HG03460 (cell line): ENCODE results near the gene SALL1.

Experiments
- ATAC-seq: cut with Tn5 transposase; IDR thresholded peaks from one replicate; pipeline ENCODE4 v1.9.1; 2021; ENCODE audit not compliant: unreplicated experiment

Gene SALL1

DNA sequence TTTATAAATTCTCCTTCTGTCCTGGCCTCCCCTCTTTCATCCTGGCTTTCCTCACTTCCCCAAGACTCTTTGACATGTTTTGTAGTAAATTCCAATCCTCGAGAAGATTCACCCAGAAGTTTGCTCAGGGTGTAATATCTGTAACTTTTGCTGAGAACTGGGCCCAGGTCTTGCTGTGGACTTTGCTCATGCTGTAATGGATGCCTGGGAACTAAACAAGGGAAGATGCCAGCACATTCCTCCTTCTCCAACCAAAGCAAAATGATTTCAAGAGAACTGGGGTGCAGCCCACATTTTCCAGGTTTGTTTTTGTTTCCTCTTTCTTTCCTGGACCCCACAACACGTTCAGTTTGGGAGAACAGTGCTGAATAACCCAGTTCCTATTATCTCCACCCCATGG lies 6.6 kb upstream of the SALL1 start:
- ATAC-seq: no peak

DNA sequence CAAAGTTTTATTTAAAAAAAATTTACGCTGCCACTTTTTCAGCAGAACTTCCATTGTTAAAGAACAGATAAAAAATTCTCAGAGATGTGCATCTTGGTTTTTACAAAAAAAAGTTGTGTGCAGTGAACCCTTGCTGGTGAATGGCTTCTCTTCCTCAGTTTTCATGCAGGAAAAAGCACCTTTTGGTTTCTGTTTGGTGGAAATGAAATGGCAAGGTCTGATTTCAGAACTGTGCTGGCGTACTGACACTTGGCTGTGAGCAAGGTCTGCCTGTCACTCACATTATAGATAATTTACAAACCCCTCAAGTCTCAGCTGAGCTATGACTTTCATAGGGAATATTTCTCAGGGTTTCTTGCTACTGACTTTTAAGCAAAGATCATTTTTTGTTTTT lies 5.7 kb upstream of the SALL1 start:
- ATAC-seq: no peak

DNA sequence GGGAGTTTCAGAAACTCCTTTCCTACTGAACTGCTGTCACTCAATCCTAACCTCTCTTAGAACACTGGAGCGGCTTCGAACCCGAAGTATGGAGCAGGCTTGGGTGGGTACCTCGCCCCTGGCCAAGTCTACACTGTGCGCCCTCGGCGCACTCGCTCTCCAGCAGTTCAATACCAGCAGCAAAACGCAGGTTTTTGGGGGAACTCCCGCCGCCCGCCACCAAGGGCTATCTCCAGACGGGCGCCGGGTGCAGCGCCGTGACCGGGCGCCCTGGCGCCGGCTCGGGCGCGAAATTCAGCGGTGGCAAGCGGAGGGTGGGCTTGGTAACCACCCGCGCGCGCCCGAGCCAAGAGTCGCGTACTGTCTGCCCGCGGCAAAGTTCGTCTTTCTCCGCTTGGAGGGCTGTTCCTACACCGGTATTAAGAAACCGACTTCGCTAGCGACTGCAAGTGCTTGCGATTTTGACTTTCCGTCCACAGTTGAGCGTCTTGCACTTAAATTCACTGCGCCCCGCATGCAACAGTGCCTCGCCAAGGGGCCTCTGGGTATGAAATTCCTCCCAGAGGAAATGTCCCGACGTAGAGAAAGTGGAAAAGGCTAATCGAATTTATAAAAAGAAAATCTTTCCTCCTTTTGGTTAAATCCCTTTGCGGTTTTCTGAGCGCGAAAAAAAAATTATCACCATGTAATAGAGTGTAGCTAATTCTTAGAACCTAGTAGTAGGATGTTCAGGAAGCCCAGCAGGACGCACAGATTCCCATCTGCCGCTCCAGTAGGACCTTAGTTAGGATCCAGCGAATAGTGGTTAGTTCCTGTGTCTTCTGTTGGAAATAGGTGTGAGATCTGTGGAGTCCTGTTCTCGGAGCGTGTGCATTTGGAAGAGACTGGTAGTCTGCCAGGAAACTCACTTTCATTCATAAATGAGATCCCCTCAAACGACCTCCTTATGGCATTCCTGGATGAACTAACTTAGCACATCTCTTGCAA lies 5.0 kb upstream of the SALL1 start:
- ATAC-seq: no peak

DNA sequence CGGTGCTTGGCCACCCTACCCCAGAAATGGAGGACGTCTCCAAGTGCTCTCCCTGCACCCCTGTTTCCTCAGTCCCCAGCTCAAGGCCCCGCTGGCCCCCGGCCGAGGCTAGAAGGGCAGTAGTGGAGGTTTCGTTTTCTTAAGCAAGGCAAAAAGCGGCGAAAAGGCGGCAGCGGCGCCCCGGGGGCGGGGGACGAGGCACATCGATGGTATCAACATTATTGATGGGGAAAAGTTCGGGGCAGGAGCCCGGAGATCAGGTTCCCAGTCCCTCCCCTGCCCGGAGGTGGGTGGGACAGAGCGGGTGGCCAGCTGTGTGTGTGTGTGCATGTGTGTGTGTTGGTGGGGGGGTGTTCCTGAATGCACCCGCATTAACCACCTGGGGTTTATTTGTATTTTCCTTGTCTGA lies 4.1 kb upstream of the SALL1 start:
- ATAC-seq: no peak

DNA sequence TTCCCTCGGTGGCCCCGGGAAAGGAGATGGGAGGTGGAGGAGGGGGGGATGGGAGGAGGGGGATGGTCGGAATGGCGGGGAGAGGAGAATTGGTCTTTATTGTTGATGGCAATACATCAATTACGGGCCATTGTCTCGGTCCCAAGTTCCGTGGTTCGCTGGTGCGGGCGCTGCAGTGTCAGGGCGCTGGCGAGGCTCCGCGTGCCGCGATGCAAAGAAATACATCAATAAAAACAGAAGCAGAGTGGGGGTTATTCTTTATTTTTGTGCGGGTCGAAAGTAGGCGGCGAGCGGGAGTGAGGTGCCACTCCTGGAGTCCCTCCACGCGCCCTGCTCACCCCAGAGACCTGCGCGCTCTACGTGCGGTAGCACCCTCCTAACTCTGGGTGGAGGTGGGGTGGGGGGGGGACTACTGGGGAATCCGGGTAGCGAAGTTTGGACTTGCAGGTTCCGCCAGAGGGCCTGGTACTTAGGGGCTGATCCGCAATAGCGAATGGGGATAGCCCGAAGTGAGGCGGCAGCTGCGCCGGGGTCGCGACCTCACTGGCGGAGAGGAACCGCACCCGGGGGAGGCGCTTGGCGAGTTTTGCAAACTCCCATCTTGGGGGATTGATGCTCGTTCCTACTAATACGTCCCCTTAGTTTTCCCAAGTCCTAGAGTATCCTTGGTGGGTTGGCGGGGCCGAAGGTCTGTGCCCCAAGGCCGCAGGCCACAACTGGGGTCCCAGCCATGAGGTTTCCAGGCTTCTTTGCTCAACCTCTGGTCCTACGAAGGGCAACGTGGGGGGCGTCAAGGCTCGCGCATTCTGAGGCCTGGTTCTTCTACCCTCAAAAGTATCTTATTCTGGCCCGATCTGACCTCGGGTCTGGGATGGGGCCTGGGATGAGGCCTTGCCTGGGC lies 3.5 kb upstream of the SALL1 start:
- no peak for ATAC-seq

DNA sequence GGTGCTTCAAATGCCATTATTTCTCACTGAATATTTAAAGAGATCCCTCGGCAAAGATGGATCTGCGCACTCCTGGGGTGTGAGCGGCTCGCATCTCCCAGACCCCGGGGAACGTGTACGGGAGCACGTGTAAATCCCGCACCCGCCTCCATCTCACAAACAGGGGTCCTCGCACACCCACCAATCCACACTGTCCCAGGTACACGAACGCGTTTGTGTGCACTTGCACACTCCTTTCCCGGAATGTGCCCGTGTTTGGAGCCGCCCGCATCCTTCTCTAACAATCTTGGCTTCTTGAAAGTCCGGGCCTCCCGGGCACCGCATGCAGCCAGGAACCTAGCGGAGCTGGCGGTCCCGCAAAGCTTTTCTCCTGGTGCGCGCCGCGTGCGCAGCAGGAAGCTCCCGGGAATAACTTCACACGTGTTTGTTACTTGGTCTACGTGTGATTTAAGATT lies 2.5 kb upstream of the SALL1 start:
- no peak for ATAC-seq

DNA sequence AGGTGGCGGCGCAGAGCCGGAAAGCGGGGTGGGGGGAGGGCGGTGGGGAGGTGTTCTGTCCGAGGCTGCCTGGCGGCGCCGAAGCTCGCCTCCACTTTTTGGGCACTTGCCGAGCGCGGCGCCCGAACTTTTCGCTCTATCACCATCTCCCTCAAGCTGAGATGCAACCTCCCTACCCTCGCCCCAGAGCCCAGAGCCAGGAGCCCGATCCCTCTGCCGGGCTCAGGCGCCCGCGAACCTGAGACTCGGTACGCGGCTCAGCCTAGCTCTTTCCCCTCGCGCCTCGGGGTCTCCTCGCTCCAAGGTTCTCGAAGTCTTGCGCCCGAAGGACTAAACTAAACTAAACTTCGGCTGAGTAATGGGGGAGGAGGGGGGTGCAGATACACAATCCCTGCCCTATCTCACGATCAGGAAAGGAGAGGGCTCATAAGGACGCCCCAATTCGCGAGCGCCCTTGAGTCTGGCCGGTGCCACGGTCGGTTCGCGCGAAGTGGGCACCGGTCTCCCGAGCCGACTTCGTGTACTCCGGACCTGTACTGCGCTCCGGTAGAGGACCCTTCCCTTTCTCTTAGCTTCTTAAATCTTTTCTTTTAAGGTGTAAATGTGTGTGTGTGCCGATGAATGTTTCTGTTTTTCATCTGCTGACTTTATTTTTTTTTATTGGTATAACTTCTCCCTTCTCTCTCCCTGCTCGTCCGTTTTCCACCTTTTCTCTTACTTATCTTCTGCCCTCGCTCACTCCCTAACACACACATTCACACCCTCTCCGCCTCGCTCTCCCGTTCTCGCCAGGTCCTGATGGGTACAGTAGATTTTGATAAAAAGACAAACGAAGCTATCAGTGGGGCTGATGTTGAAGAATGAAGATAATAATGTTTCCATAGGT lies 1.9 kb upstream of the SALL1 start:
- no peak for ATAC-seq

DNA sequence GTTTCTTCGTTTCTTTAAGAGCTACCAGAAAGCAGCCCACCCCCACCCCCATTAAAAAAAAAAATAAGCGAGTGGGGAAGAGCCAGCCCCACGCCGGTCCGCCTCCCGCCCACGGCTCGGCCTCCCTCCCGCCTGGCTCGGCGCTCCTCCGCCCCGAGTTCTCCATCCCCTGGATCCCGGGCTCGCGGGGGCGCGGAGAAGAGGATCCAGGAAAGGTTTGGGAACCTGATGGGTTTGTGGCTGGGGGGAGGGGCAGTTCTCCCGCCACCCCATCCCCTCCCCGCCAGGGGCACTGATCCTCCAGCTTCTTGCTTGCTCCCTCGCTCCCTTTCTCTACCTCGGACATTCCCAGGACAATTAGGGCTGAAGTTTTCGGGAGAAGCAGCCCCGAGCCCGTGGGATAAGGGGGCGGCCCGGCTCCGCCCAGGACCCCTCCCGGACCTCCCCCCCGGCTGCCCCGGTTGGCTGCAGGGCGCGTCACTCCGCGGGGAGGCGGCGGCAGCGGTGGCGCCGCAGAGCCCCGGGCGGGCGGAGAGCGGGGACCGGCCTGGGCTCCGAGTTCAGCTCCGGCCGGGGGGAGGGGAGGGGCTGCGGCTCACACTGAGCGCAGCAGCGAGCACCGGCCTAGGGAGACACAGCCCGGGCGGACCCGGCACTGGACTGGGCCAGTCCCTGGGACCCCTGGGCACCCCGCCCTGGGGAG lies 1.0 kb upstream of the SALL1 start:
- ATAC-seq: no peak

DNA sequence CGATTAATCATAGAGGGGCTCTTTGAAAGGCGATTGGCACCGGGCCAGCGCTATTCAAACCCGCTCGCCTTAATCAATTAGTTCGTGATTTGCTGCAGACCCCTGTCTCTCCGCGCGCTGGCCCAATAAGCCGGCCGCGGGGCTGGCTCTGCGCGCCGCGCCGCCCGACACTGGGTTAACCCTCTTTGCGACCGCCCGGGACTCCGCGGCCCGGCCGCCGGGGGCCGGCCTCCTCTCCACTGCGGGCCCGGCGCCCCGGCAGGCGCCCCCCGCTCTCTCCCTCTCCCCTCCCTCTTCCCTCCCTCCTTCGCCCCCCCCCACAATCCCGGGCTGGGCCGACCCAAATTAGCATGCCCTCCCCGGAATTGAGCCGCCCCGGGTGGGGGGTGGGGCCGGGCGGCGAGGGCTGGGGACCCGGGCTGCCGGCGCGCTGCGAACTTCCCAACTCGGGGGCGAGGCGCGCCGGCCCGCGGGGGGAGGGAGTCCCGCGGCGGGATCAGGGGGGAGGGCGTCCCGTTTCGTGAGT lies 428 bp upstream of the SALL1 start:
- no peak for ATAC-seq

DNA sequence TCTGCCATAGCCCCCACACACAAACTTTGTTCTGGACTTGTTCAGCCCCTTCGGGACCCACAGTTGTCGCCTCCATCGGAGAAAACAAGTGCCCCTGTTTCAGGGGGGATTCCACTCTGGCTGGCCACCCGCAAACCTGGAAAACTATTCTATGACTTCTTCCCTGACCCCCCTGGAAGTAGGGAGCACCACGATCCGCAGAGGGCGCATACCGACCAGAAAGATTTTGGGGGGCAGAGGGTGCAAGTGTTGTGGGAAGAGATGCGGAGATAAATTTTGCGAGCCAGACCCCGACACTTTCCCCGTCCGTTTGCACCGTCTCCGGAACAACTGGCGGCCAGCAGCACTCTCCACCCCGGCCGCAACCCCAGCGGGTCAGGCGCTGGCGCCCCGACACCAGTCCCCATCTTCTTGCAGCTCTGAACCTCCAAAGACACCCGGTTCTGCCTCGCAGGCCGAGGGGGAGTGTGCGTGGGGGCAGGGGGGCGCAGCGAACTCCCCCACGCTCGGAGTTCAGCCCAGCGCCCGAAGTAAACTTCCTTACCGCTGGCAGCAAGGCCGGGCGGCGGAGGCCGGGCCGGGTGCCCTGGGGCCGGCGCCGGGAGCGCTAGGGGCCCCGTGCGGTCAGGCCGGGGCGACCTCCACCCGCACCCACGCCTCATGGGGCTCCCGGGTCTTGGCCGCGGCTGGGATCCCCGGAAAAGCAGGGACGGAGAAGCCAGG lies 744 bp downstream of the SALL1 start:
- ATAC-seq: no peak

DNA sequence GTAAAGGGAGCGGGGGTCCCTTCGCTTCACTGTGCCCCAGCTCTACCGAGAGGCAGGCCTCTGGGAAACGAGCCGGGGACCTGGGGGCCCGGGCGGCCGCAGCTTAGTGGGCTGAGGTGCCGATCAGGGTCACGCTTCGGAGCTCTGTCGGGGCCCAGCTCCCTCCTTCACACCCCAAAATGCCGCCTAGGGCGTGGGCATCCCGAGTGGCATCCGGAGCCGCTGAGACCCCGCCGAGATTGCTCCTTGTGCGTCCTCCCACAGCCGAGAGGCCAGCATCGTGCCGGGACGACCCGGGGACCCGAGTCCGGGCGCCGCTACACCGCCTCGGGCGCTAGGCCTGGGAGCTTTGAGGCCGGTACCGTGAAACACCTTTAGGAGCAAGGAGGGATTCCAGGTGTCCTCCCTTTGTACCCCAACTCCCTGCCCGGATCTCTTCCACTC lies 1.3 kb downstream of the SALL1 start:
- ATAC-seq: no peak

DNA sequence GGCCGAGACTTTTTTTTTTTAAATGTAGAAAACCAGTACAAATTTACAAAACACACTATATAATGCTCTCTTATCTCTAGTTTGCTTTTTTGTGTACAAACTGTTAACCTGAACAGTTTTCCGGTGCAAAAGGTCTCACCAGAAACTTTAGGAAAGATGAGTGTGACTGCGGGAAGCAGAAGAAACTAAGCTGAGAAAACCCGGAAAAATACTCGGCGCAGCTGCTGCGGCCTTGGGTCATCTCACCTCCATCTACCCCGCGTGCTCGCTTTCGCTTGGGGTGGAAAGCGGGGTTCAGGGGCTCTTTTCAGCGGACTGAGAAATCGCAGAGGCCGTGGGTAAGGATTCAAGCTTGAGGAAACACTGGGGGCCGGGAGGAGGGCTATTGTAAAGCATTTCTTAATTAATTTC lies 1.8 kb downstream of the SALL1 start:
- no peak for ATAC-seq

DNA sequence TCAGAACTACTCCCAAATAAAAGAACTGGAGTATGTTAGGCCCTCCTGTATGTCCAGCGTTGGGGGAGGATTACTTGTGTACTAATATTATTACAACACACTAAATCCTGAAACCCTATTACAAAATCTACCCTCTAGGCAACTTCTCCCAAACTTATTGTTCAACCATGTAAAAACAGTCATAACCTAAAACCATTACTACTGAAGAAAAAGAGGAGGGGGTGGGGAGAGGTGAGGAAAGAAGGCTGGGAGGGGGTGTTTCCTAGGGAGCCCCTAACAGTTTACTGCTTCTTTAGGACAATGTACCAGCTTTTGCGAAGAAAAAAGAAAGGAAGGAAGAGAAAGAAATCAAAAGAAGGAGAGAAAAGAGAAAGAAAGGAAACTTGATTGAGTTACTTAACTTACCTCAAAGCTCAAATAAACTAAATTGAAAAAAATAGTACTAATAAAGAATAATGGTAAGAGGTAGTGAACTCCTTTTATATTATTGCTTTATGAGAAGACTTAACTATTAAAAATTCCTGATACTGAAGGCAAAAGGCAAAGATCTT lies 2.3 kb downstream of the SALL1 start:
- no peak for ATAC-seq

DNA sequence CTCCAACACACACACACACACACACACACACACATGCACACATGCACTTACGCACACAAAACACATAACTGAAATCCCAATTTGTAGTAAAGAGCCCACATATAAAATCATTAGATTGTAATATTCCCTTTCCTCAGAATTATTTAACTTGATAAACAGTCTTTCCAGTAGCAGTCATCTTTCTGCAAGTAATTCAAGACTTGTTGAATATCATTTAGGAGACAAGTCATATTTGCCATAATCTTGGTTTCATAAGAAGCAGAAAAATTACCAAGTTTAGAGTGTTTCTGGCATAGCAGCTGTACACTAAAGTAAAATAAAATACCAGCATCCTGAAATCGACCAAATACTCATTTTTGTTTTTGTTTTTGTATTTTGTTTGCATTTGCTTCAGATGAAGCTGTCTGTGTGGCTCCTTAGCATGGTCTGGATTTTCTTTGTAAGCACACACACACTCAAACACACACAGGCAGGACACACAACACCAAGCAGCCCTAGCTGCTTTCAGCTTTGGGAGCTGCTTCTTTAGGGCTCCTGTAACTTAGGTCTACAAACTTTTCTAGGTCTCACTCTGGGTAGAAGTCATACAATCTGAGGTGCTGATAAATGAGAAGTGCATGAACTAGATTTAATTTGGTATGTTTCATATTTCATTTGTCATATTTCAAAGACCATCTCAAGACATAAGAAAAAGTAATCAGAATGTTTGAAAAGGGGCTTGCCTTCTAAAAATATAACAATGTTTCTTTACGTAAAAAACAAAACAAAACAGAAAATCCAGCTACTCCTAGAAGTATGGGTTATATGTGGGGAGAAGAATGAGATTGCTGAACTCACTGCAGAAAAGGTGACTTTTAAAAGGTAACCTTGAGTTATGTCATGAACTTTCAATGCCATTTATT lies 3.0 kb downstream of the SALL1 start:
- ATAC-seq: no peak

DNA sequence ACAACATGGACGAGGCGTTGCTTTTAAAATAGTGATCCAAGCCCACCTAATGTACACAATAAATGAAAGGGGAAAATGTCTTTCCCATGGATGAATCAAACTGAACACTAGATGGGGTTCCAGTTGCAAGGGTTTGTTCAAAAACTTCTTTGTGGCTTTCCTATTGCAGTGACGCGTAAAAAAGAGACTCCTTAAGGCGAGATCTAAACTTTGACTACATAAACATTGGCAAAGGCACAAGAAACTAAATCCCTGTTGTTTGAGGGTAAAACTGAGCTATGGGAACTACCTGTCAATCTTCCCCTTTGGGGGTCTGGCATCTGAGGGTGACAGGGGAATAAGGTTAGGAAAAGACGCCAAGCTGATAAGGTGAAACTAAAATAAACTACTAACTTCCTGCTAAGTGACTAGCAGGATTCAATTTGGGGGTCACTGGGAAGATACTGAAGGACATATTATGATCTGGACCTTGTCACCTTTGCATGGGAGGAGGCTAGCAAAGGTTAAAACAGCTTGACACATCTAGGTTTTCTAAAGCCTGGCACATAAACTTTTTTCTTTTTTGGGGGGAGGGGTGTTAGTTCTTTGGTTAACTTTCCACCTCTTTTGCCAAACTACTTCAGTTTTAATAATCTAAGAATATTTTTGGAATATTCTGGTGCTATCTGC lies 4.7 kb downstream of the SALL1 start:
- no peak for ATAC-seq

DNA sequence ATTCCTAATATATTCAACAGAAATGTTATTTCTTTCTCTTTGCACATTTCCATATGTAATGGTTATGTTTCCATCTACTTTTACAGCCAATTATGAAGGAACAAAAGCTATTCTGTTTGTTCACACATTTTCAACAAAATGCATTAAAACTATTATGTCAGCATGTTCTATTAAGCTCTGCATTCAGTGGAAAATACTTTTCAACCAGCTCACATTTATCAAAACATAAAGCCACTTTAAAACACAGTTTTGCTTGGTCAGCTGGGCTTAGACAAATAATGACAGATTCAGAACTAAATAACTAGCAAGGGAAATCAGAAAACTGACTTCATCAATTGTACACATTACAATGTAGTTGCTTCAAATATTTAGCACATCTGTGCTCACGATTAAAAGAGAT lies 6.9 kb downstream of the SALL1 start:
- no peak for ATAC-seq

DNA sequence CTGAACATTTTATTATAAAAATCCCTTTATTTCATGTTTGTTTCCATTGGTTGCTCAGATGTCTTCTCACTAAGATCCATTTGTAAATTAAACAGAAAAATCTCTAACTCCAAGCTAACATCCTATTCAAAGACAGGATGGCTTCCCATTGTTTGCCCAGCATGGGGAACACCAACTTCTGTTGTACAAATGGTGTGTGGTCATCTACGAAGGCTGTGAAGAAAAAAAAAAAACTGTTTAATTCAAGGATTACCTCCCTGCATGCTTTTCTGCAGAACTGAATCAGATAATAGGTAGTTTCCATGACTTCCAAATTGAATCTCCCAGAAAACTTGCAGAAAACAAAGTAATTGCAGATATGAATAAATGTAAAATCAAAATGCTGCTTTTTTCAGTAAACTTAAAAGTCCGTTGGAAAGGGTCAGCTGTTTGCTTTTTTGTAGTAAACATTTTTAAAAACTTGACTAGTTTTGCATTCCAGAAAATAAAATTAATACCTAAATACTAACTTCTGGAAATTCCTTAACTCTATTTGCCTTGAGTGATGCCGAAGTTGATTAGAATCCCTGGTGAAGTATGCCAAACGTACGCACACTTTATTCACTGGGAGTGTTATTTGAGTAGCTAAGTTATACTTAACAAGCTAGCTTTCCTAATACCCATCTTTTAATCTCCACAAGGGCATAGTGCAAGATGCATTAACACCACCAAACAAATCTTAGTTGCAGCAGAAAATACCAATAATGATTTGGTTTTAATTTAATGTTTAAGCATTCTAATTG lies 7.7 kb downstream of the SALL1 start:
- no peak for ATAC-seq
